Caco-2 (cell line): ENCODE measurements around the gene AGFG1. TPM values are rescaled to one million over a fixed set of nuclear protein-coding genes. Genes with fewer than 3 reads are reported as not detected.

Experiments used
- BruUV-seq: library from RNA; stranded (reverse); fragments of 400-500 nt; replicated peaks from 2 replicates; lab custom pipeline; 2021; lab: Mats Ljungman, UMichigan
- CTCF ChIA-PET: fragments of 300-600 bp; sonication (Branson Sonifier 250); formaldehyde crosslinking; loops from one replicate; lab custom pipeline; 2022; ENCODE audit warnings: antibody characterized with exemption; lab: Charles Lee
- POLR2A ChIA-PET: fragments of 300-600 bp; sonication (Branson Sonifier 250); formaldehyde crosslinking; loops from one replicate; lab custom pipeline; 2022; ENCODE audit warnings: antibody characterized with exemption; lab: Charles Lee
- DNase-seq, 2 experiments: peaks; one replicate each; pipeline versions ENCODE4 v3.0.0 to v3.0.0-alpha.2; 2020 to 2022
- H3K27me3 ChIP-seq: replicated peaks from 2 replicates; pipeline ENCODE4 v1.6.0; 2011; ENCODE audit warnings: low read length; ENCODE audit not compliant: control insufficient read depth, insufficient read depth
- H3K36me3 ChIP-seq: 2 replicates; pipeline ENCODE4 v1.5.1; 2011; ENCODE audit warnings: low read length; ENCODE audit not compliant: control insufficient read depth, insufficient read depth
- H3K4me1 ChIP-seq: fragments of 250-450 bp; sonication (Bioruptor Pico); 2 replicates; pipeline ENCODE4 v1.5.1; 2020; ENCODE audit warnings: mild to moderate bottlenecking
- H3K4me3 ChIP-seq: 2 replicates; pipeline ENCODE4 v1.5.1; 2011; ENCODE audit warnings: low read depth, mild to moderate bottlenecking, control low read depth, low read length
- H3K9me3 ChIP-seq: fragments of 250-450 bp; sonication (Bioruptor Pico); 2 replicates; pipeline ENCODE4 v1.5.1; 2020; ENCODE audit warnings: mild to moderate bottlenecking, moderate library complexity
- H3K27ac Mint-ChIP-seq: one replicate; pipeline ENCODE4 v1.8.0; 2022; ENCODE audit warnings: mixed read lengths; ENCODE audit not compliant: unreplicated experiment
- H3K27me3 Mint-ChIP-seq: one replicate; pipeline ENCODE4 v1.8.0; 2022; ENCODE audit warnings: mixed read lengths; ENCODE audit not compliant: insufficient read depth, unreplicated experiment
- H3K36me3 Mint-ChIP-seq: one replicate; pipeline ENCODE4 v1.8.0; 2022; ENCODE audit warnings: mild to moderate bottlenecking, mixed read lengths; ENCODE audit not compliant: insufficient read depth, unreplicated experiment
- H3K4me1 Mint-ChIP-seq: one replicate; pipeline ENCODE4 v1.8.0; 2022; ENCODE audit warnings: low read depth, mixed read lengths; ENCODE audit not compliant: unreplicated experiment
- H3K4me3 Mint-ChIP-seq: one replicate; pipeline ENCODE4 v1.8.0; 2022; ENCODE audit warnings: mild to moderate bottlenecking, moderate library complexity, mixed read lengths; ENCODE audit not compliant: unreplicated experiment
- H3K9me3 Mint-ChIP-seq: one replicate; pipeline ENCODE4 v1.8.0; 2022; ENCODE audit warnings: mixed read lengths; ENCODE audit not compliant: unreplicated experiment
- intact Hi-C: fragments of 100-400 bp; cut with micrococcal nuclease; formaldehyde crosslinking; loops from one replicate; pipeline ENCODE4 v1.10.0; 2022; ENCODE audit not compliant: unreplicated experiment
- total RNA-seq: library from RNA; stranded (reverse); gene quantifications from 2 replicates; pipeline ENCODE4 v1.2.3, GENCODE V29; 2022
- TF ChIP-seq, protein P1 (sequence below), 2 experiments: fragments of 200-600 bp in 1 of 2; IDR thresholded peaks; 1 replicate in 1 of 2; 2 replicates in 1 of 2; pipeline versions ENCODE4 v1.5.1 to v1.8.0; 2011 to 2022; ENCODE audit warnings: antibody characterized with exemption in 1 of 2, control low read depth in 1 of 2, inconsistent platforms in 1 of 2, low read depth in 1 of 2, low read length in 1 of 2, mild to moderate bottlenecking in 1 of 2, moderate library complexity in 1 of 2; ENCODE audit not compliant: insufficient read depth in 1 of 2, severe bottlenecking in 1 of 2, unreplicated experiment in 1 of 2

The AGFG1 gene
- total RNA-seq, 1 experiment from 2014 or later, result 73.1 TPM

DNA sequence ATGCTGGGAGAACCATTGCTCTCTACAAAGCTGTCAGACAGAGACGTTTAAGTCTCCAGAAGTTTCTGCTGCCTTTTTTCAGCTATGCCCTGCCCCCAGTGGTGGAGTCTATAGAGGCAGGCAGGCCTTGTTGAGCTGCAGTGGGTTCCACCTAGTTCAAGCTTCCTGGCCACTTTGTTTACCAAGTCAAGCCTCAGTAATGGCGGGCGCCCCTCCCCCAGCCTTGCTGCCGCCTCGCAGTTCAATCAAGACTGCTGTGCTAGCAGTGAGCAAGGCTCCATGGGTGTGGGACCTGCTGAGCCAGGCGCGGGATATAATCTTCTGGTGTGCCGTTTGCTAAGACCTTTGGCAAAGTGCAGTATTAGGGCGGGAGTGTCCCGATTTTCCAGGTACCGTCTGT, 74.0 kb downstream of the AGFG1 start:
- Mint-ChIP-seq H3K4me1 (no peaks in the 10 kb centered on the region), H3K9me3 (no peaks in the 10 kb centered on the region), H3K27me3 (no peaks in the 10 kb centered on the region), H3K4me3 (no peak overlapping the region), H3K27ac (no peak overlapping the region), H3K36me3 (peaks cover 52% of the 10 kb centered on the region)
- no peaks in the 10 kb centered on the region for H3K9me3 ChIP-seq
- TF ChIP-seq, protein P1, sequence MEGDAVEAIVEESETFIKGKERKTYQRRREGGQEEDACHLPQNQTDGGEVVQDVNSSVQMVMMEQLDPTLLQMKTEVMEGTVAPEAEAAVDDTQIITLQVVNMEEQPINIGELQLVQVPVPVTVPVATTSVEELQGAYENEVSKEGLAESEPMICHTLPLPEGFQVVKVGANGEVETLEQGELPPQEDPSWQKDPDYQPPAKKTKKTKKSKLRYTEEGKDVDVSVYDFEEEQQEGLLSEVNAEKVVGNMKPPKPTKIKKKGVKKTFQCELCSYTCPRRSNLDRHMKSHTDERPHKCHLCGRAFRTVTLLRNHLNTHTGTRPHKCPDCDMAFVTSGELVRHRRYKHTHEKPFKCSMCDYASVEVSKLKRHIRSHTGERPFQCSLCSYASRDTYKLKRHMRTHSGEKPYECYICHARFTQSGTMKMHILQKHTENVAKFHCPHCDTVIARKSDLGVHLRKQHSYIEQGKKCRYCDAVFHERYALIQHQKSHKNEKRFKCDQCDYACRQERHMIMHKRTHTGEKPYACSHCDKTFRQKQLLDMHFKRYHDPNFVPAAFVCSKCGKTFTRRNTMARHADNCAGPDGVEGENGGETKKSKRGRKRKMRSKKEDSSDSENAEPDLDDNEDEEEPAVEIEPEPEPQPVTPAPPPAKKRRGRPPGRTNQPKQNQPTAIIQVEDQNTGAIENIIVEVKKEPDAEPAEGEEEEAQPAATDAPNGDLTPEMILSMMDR (IDR thresholded peaks at IDR 0.05; ENCODE audit: insufficient read depth in 1 of 2, low read depth in 1 of 2, low read length in 1 of 2, severe bottlenecking in 1 of 2, unreplicated experiment in 1 of 2), result peak in 1 of 2 experiments; percentile 17
- no peaks in the 10 kb centered on the region for H3K27me3 ChIP-seq
- CTCF ChIA-PET, result interaction anchor here (0.6 to 1.0 kb wide), 4 partner anchors 10 to 220 kb away, joined by 3 read pairs; no protein-coding TSS in a partner anchor
- POLR2A ChIA-PET, result no interaction called here
- no peaks in the 10 kb centered on the region for H3K4me1 ChIP-seq
- H3K36me3 ChIP-seq, result no peaks in the 10 kb centered on the region
- H3K4me3 ChIP-seq, result no peak overlapping the region
- peak; percentile 39 to 42 for DNase-seq
- intact Hi-C loops, result no loop called here
- no TSS peak for BruUV-seq

DNA sequence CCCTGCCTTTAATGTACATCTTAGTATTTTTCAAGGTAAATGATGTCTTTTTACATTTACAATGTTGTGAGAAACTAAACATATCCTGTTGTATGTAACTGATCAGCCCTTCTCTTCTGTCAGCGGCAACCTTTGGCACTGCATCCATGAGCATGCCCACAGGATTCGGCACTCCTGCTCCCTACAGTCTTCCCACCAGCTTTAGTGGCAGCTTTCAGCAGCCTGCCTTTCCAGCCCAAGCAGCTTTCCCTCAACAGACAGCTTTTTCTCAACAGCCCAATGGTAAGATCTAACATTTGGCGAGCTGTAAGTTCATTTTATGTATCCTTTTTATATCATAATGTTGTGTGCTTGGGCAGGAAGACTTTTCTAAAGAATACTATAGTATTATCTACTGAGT, 79.9 kb downstream of the AGFG1 start:
- no peak for DNase-seq
- no peaks in the 10 kb centered on the region for H3K27me3 ChIP-seq
- TF ChIP-seq, protein P1 (IDR thresholded peaks at IDR 0.05; ENCODE audit: insufficient read depth in 1 of 2, low read depth in 1 of 2, low read length in 1 of 2, severe bottlenecking in 1 of 2, unreplicated experiment in 1 of 2), result no peak
- H3K27ac Mint-ChIP-seq, result no peak overlapping the region
- H3K4me1 Mint-ChIP-seq, result no peaks in the 10 kb centered on the region
- no peak overlapping the region for H3K4me3 ChIP-seq
- intact Hi-C loops, result no loop called here
- H3K9me3 Mint-ChIP-seq, result no peaks in the 10 kb centered on the region
- no peaks in the 10 kb centered on the region for H3K27me3 Mint-ChIP-seq
- no peaks in the 10 kb centered on the region for H3K4me1 ChIP-seq
- peaks cover 43% of the 10 kb centered on the region for H3K36me3 Mint-ChIP-seq
- H3K9me3 ChIP-seq, result no peaks in the 10 kb centered on the region
- no peak overlapping the region for H3K4me3 Mint-ChIP-seq
- POLR2A ChIA-PET, result no interaction called here
- CTCF ChIA-PET, result no interaction called here
- BruUV-seq, result no TSS peak
- H3K36me3 ChIP-seq, result no peaks in the 10 kb centered on the region

DNA sequence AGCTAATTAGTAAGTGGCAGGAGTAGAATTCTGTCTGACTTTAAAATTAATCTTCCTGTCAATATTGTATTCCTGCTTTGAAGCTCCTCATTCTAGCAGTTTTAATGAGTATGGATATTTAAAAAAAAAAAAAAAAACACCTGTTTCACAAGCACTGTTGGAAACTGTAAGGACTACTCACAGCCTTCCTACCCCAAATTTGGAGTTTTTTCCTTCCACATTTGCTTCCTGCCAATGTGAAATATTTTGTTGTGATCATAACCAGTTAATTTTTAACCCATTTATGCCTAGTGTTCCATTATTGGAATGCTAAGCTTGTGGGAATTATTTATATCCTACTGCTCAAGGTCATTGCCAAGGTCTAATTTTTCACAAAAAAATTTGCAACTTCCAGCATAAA, 90.6 kb downstream of the AGFG1 start:
- H3K4me3 ChIP-seq, result no peak overlapping the region
- Mint-ChIP-seq H3K27ac (no peak overlapping the region), H3K36me3 (peaks cover 15% of the 10 kb centered on the region), H3K4me1 (no peaks in the 10 kb centered on the region), H3K9me3 (no peaks in the 10 kb centered on the region), H3K27me3 (no peaks in the 10 kb centered on the region), H3K4me3 (no peak overlapping the region)
- no peaks in the 10 kb centered on the region for H3K27me3 ChIP-seq
- H3K36me3 ChIP-seq, result no peaks in the 10 kb centered on the region
- H3K9me3 ChIP-seq, result no peaks in the 10 kb centered on the region
- intact Hi-C loops, result no loop called here
- no TSS peak for BruUV-seq
- TF ChIP-seq, protein P1 (IDR thresholded peaks at IDR 0.05; ENCODE audit: insufficient read depth in 1 of 2, low read depth in 1 of 2, low read length in 1 of 2, severe bottlenecking in 1 of 2, unreplicated experiment in 1 of 2), result no peak
- no peaks in the 10 kb centered on the region for H3K4me1 ChIP-seq
- DNase-seq, result no peak
- ChIA-PET POLR2A (no interaction called here), CTCF (no interaction called here)
